GM10847 (cell line): ENCODE measurements around the gene PDZD2.

Source experiments
- POLR2A ChIP-seq: IDR thresholded peaks from 2 replicates; pipeline ENCODE4 v1.6.1; 2011; ENCODE audit not compliant: insufficient read length; ENCODE audit errors: extremely low read depth

PDZD2 gene

DNA sequence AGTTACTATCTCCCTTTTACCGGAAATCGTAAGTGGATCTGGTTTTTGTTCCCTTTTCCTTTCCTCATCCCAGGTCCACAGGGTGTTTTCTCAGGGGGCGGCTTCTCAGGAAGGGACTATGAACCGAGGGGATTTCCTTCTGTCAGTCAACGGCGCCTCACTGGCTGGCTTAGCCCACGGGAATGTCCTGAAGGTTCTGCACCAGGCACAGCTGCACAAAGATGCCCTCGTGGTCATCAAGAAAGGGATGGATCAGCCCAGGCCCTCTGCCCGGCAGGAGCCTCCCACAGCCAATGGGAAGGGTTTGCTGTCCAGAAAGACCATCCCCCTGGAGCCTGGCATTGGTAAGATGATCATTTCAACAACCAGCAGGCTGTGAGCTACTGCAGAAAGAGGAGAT lies 459.4 kb downstream of the PDZD2 start:
- TF ChIP-seq POLR2A = no peak

DNA sequence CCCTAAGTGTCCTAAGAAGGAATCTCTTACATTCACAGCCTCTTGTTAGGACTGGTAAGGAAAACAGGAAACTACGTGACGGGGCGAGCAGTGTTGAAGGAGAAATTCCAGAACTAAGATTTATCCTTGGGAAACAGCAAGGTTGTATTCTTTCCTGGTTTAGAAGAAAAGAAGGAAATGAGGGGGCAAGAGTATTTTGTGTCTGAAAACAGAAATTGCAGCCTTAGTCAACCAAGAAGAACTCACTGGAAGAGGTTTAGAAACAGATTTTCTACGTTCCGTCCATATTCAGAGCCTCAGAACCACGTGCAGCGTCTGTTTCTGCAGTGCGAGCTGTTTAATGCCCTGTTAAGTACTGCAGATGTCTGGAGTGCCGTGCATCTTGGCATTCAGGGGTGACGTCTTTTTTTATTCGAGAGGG lies 460.0 kb downstream of the PDZD2 start:
- no peak for TF ChIP-seq POLR2A

DNA sequence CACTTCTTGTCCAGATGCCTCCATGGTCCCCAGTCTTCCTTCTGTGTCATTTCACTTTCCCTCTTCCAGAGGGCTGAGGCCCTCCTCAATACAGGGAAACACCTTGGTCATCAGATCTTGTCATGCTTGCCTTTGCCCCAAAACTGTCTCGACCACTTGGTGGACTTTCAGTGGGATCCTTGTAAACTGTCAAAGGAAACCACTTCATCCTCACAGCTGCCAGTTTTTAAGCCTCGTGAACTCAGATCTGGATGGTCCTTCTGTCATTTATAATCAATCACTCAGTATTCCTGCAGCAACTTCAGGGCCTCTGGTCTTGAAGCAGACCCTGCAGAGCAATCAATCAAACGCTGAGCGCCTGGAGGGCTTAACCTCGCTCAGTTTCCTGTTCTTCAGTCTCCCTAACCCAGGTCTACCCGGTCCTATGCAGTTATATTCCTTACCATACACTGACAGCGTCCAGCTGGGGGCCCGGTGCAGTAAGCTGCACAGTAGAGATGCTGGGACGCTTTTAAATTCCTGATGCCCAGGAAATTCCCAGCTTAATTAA lies 460.6 kb downstream of the PDZD2 start:
- no peak for TF ChIP-seq POLR2A

DNA sequence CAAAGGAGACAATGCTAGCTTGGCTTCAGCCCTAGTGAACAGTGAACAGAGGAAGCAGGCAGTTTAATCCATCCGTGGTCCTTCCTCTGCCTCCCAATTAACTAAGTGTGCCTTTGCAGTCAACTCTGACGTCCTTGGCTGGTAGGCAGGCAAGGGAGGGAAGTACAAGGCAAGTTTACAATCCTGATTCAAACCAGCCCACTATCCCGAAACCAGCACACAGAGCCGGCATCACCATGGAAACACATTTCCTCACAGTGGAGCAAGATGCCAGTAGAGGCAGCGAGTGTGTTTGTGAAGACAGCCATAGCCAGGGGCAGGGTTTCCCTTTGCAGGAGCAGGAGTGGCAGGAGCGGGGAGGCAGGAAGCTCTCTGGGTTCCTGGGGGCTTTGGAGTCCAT lies 461.3 kb downstream of the PDZD2 start:
- TF ChIP-seq POLR2A = no peak

DNA sequence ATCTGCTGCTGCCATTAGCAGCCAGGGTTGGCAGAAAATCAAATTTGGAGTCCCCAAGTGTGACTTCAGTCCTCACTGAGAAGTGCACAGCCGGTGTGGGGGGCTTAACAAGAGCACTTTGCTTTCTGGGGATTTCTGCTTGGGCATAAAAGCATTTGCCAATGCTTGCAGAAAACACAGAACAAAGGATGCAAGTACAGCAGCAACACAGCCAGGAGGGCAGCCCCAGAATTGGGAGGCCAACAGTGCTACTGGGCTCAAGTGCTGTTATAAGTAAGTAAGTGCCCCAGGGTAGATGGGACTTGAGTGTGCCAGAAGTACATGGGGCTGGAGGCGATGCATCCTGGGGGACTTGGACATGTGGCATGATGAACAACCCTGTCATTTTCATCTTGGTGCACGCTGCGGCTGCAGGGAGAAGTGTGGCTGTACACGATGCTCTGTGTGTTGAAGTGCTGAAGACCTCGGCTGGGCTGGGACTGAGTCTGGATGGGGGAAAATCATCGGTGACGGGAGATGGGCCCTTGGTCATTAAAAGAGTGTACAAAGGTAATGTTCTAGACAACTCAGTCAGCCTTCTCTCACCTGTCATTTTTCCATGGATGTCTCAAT lies 461.9 kb downstream of the PDZD2 start:
- TF ChIP-seq POLR2A = no peak

DNA sequence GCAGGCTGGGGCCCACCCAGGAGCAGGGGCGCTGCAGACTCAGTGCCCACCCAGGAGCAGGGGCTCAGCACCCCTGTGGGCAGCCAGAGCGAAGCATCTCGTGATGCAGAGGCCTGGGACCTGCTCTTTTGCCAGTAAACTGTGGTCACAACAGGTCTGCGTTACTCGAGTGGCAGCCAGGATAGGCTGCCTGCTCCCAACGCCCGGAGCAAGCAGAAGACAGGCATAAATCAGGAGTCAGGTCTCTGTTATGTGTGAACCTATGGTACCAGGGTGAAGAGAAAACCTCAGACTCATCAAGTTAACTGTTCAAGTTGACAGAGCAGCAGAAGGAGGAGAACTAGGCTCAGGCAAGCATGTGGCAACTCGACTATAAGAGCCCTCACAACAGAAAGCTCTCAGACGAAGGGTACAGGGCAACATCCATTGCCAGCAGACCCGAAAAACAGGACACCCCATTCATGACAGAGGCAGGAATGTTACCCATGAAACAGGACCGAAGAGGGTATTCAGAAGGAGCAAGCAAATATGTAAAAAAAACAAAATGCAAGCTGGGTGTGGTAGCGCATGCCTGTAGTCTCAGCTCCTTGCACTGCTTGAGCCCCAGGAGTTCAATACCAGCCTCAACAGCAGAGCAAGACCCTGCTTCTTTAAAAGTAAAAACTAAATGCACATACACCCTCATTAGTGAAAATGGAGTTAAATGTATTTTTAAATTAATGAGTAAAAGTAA lies 463.5 kb downstream of the PDZD2 start:
- no peak for TF ChIP-seq POLR2A

DNA sequence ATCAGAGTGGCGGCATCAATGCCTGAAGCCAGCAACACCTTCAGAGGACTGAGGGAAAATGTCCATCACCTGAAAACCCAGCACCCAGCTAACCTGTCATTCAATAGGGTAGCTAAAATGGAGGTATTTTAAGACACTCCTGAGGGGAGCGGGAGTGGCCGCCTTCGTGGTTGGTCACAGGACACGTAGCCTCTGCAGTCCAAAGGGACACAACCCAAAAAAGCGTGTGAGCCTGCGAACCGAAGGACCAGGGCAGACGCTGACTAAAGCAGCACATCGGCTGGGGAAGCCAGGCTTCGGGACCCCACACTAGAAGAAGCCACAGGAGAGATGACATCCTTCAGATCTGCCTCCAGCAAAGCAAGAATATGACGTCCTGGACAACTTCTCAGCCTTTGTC lies 464.6 kb downstream of the PDZD2 start:
- TF ChIP-seq POLR2A = no peak

- no peak for TF ChIP-seq POLR2A
Observed at GRCh38 chr5:32107291-32107690, 468.4 kb downstream of the PDZD2 start.

DNA sequence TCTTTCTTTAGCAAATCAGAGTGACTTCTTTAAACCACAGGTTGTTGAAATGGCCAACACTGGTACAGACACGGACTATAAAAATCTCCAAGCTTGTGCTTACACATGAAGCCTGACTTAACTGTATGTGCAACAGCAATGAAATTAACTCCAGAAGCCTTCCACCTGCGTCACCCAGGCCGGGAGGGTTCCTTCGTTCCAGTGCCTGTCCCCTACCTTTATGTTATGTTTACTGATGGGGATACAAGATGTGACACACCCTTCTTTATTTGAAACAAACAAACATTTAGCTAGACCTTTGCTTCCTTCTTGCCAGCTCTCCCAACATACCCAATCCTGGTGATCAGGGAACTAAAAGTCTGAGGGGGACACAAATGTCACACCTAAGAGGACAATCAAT lies 469.2 kb downstream of the PDZD2 start:
- TF ChIP-seq POLR2A = no peak

DNA sequence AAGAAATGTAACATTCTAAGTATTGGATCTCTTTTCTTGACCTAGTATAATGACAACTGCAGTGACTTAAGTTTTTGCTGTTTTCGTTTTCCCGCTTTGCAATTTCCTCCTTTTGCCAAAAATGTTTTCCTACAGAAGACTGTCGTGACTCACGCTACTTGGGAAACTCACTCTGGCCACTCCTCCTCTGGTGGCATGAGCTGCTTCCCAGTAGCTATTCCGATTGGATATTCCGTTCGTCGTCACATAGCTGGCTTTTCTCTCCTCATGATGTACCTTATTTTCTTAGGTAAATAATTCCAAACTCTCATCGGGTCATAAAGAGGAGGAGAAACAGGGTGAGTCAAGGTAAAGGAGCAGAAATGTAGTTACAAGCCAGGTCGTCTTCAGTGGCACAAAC lies 470.3 kb downstream of the PDZD2 start:
- TF ChIP-seq POLR2A = no peak

DNA sequence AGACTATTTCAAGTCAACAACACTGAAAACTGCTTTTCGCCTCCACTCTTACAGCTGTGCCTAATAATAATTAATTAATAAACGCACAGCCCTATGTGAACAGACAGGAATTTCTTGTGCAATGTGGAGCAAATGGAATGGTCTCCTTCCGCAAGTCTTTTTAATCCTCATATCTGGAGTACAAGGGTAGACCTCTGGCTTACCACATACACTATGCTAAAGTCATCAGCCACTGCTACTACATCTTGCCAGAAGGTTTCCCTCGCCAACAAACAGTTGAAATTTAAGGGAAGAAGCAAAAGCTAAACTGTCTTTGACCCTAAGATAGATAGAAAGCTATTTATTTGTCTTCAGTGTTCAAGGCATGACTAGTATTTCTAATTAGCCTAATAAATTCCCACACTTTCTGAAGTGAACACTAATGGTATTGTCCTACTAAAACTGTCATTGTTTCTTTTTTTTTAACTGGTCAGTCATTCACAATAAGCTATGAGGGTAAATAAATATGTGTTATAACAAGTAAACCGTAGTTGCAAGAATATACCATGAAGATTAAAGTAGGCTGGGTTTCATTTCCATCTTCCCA lies 471.3 kb downstream of the PDZD2 start:
- no peak for TF ChIP-seq POLR2A

DNA sequence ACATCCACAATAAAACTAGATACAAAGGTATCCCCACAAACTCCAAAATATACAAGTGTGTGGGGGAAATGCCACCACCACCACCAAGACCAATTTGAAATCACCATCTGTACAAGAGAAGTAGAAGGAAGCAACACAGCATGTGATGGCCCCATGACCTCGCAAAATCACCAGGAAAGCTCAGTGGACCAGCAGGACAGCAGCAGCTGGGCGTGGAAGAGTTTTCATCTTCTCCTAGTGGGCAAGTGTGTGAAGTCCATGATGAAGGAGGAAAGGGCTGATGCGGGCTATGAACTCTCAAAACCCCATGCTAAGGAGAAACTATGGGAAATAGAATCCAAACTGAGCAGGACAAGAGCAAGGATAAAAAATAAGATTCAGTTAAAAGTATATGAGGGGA lies 477.1 kb downstream of the PDZD2 start:
- TF ChIP-seq POLR2A = no peak

- no peak for TF ChIP-seq POLR2A
Observed at GRCh38 chr5:32116574-32117313, 477.8 kb downstream of the PDZD2 start.

DNA sequence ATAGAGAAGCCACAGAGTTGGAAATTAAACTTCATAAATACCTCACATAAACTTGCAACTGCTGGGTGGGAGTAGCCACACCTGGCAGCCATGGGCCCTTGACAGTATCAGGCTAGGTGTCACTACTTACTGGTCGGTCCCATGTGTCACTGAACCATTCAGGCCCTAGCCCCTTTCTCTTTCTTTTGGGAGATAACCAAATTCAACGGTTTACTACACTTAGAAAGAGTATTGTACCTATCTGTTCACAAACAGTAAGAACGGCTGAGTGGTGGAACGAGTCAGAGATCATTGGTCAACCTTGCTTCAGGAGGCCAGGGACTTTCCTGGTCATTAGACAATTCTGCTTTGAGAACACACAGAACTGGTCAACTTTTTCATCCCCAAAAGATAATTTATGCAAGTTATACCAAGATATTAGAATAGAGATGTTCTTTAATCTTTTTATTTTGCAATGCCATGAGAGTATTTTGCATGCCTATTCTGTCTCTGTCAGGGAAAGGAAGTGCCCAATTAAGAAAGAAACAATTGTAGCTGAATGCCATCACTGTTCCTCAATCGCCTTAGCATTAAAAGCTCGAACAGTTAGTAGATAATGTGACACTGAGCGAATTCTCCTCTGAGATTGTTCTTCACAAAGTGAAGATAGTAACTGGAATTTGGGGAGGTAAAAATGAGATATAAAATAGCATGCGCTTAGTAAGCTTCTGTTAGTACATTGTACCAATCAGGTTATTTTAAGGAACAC lies 484.3 kb downstream of the PDZD2 start:
- TF ChIP-seq POLR2A = no peak
